ENCODE results near the gene CLCN5.

- TF ChIP-seq CTCF (IDR thresholded peaks at IDR 0.05): no peak
- TF ChIP-seq EZH2phosphoT487 (IDR thresholded peaks at IDR 0.05): no peak
These were observed 225.6 kb downstream of the CLCN5 start for GRCh38 chrX:50147972-50148371.
